T-helper 2 cell treated with Interferon-gamma antibody and Interleukin-4, amounts not matched to agents 5 μg/mL and 100 μg/mL, for 36 hours (primary cell): ENCODE results near the gene UBE2K.
A peak's percentile ranks its signal among the peaks of the same experiment; 100 is the strongest.
"Not testable (repeated sequence)": the region's sequence is repeated elsewhere in the genome, so short reads cannot be mapped to it uniquely, and the experiment has no call there.

Source experiments
- DNase-seq: peaks from one replicate; pipeline ENCODE4 v3.0.0; 2021; ENCODE audit warnings: low spot score
- H3K27ac Mint-ChIP-seq: one replicate; pipeline ENCODE4 v1.8.0; 2021; ENCODE audit warnings: mild to moderate bottlenecking, mixed read lengths
- H3K27me3 Mint-ChIP-seq: one replicate; pipeline ENCODE4 v1.8.0; 2021; ENCODE audit warnings: low read depth, mixed read lengths
- H3K36me3 Mint-ChIP-seq: one replicate; pipeline ENCODE4 v1.8.0; 2021; ENCODE audit warnings: low read depth, mixed read lengths
- H3K4me1 Mint-ChIP-seq: one replicate; pipeline ENCODE4 v1.8.0; 2021; ENCODE audit warnings: low read depth, mixed read lengths
- H3K4me3 Mint-ChIP-seq: one replicate; pipeline ENCODE4 v1.8.0; 2022; ENCODE audit warnings: mild to moderate bottlenecking, moderate library complexity, mixed read lengths
- H3K9me3 Mint-ChIP-seq: one replicate; pipeline ENCODE4 v1.8.0; 2021; ENCODE audit warnings: mixed read lengths

Gene UBE2K

GRCh38 chr4:39664828-39665731 is 32.9 kb upstream of the UBE2K start:
- Mint-ChIP-seq H3K9me3 (no peaks in the 10 kb centered on the region), H3K4me1 (no peaks in the 10 kb centered on the region), H3K4me3 (no peak overlapping the region), H3K36me3 (no peaks in the 10 kb centered on the region), H3K27me3 (no peaks in the 10 kb centered on the region), H3K27ac (no peak overlapping the region)
- DNase-seq, result no peak

DNA sequence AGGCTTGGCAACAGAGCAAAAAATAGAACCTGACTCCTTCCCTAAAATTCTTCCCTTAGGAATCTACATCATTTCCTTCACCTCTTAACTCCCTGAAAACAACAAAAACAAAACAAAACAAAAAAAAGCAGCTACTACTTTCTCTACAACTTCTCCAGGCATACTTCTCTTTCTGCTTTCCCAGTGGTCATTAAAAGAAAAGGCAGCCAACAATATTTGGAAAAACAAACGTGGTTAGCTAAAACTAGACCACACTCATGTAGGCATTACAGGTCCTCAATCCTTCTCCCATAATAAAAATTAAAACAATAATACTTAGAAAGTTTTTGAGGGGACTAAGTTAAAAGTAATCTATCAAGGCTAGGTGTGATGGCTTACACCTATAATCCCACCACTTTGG is 30.2 kb upstream of the UBE2K start:
- Mint-ChIP-seq H3K36me3 (no peaks in the 10 kb centered on the region), H3K4me3 (no peak overlapping the region), H3K27ac (no peak overlapping the region), H3K4me1 (no peaks in the 10 kb centered on the region), H3K9me3 (no peaks in the 10 kb centered on the region), H3K27me3 (peaks cover 9% of the 10 kb centered on the region)
- DNase-seq, result no peak

GRCh38 chr4:39668887-39669286 is 29.0 kb upstream of the UBE2K start:
- no peak overlapping the region for H3K4me3 Mint-ChIP-seq
- no peaks in the 10 kb centered on the region for H3K36me3 Mint-ChIP-seq
- H3K4me1 Mint-ChIP-seq, result no peaks in the 10 kb centered on the region
- H3K27ac Mint-ChIP-seq, result no peak overlapping the region
- no peak for DNase-seq
- no peaks in the 10 kb centered on the region for H3K9me3 Mint-ChIP-seq
- H3K27me3 Mint-ChIP-seq, result peaks cover 13% of the 10 kb centered on the region

GRCh38 chr4:39670296-39670695 is 27.6 kb upstream of the UBE2K start:
- not testable (repeated sequence) for H3K4me1 Mint-ChIP-seq, H3K36me3 Mint-ChIP-seq, H3K4me3 Mint-ChIP-seq, H3K9me3 Mint-ChIP-seq, H3K27ac Mint-ChIP-seq, DNase-seq
- H3K27me3 Mint-ChIP-seq, result peaks cover 13% of the 10 kb centered on the region

- H3K4me1 Mint-ChIP-seq, result not testable (repeated sequence)
Observed at GRCh38 chr4:39675681-39676080, 22.3 kb upstream of the UBE2K start.

DNA sequence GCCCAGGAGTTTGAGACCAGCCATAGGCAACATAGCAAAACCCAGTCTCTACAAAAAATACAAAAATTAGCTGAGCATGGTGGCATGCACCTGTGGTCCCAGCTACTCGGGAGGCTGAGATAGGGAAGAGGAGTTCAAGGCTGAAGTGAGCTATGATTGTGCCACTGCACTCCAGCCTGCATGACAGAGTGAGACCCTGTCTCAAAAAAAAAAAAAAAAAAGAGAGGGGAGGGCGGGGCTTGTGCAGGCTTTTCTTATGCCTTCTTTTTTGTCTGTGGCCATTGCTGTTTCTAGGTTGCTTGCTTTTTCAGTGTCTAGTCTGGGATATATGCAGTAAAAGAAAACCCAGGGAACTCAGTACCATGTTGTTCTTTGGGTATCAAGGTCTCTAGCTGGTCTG is 16.9 kb upstream of the UBE2K start:
- H3K27me3 Mint-ChIP-seq, result peaks cover 13% of the 10 kb centered on the region
- H3K27ac Mint-ChIP-seq, H3K9me3 Mint-ChIP-seq, H3K36me3 Mint-ChIP-seq, DNase-seq, H3K4me3 Mint-ChIP-seq, H3K4me1 Mint-ChIP-seq: not testable (repeated sequence)

More at GRCh38 chr4:39675681-39676080, 22.3 kb upstream of the UBE2K start:
- not testable (repeated sequence) for H3K9me3 Mint-ChIP-seq, H3K4me3 Mint-ChIP-seq, H3K27ac Mint-ChIP-seq, DNase-seq, H3K36me3 Mint-ChIP-seq
- peaks cover 23% of the 10 kb centered on the region for H3K27me3 Mint-ChIP-seq

GRCh38 chr4:39682138-39682537 is 15.8 kb upstream of the UBE2K start:
- Mint-ChIP-seq H3K36me3 (no peaks in the 10 kb centered on the region), H3K4me1 (peaks cover 4% of the 10 kb centered on the region), H3K9me3 (no peaks in the 10 kb centered on the region), H3K27ac (no peak overlapping the region), H3K4me3 (no peak overlapping the region), H3K27me3 (peaks cover 13% of the 10 kb centered on the region)
- DNase-seq, result no peak

DNA sequence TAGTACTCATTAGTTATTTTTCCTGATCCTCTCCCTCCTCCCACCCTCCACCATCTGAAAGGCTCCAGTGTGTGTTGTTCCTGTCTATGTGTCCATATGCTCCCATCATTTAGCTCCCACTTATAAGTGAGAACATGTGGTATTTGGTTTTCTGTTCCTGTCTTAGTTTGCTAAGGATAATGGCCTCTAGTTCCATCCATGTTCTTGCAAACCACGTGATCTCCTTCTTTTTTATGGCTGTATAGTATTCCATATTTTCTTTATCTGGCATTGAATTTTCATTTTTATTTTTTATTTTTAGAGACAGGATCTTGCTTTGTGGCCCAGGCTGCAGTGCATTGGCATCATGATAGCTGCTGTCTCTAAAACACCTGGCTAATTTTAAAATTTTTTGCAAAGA is 11.9 kb upstream of the UBE2K start:
- no peak overlapping the region for H3K27ac Mint-ChIP-seq
- H3K4me3 Mint-ChIP-seq, result no peak overlapping the region
- no peaks in the 10 kb centered on the region for H3K36me3 Mint-ChIP-seq
- peaks cover 8% of the 10 kb centered on the region for H3K4me1 Mint-ChIP-seq
- H3K9me3 Mint-ChIP-seq, result no peaks in the 10 kb centered on the region
- no peak for DNase-seq
- no peaks in the 10 kb centered on the region for H3K27me3 Mint-ChIP-seq

DNA sequence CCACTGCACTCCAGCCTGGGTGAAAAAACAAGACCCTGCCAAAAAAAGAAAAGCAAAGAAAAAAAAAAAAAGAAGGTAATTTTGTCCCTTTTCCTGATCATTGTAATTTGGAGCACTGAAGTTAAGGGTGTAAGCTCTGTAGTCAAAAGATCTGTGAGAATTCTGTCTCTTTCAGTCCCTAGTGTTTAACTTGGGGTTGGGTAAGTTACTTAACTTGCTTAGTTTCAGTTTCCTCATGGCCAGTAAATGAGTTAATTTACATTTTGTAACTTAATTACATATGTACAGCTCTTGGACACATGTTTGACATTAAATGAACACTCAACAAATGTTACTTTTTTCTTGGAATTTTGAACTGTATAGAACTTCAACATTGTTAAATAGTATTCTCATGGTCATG is 10.9 kb upstream of the UBE2K start:
- no peaks in the 10 kb centered on the region for H3K36me3 Mint-ChIP-seq
- no peak overlapping the region for H3K4me3 Mint-ChIP-seq
- H3K27ac Mint-ChIP-seq, result no peak overlapping the region
- H3K9me3 Mint-ChIP-seq, result no peaks in the 10 kb centered on the region
- DNase-seq, result no peak
- H3K4me1 Mint-ChIP-seq, result peaks cover 8% of the 10 kb centered on the region
- H3K27me3 Mint-ChIP-seq, result no peaks in the 10 kb centered on the region

GRCh38 chr4:39689970-39690369 is 8.0 kb upstream of the UBE2K start:
- no peak overlapping the region for H3K4me3 Mint-ChIP-seq
- no peak for DNase-seq
- H3K4me1 Mint-ChIP-seq, result peaks cover 8% of the 10 kb centered on the region
- no peaks in the 10 kb centered on the region for H3K36me3 Mint-ChIP-seq
- no peak overlapping the region for H3K27ac Mint-ChIP-seq
- H3K9me3 Mint-ChIP-seq, result no peaks in the 10 kb centered on the region
- no peaks in the 10 kb centered on the region for H3K27me3 Mint-ChIP-seq

GRCh38 chr4:39698424-39699009 is 581 bp downstream of the UBE2K start:
- H3K27me3 Mint-ChIP-seq, result no peaks in the 10 kb centered on the region
- peaks cover 29% of the 10 kb centered on the region for H3K4me1 Mint-ChIP-seq
- no peak for DNase-seq
- no peaks in the 10 kb centered on the region for H3K9me3 Mint-ChIP-seq
- H3K36me3 Mint-ChIP-seq, result peaks cover 18% of the 10 kb centered on the region
- H3K4me3 Mint-ChIP-seq, result peak overlapping the region; percentile 98
- peak overlapping the region; percentile 98 for H3K27ac Mint-ChIP-seq

DNA sequence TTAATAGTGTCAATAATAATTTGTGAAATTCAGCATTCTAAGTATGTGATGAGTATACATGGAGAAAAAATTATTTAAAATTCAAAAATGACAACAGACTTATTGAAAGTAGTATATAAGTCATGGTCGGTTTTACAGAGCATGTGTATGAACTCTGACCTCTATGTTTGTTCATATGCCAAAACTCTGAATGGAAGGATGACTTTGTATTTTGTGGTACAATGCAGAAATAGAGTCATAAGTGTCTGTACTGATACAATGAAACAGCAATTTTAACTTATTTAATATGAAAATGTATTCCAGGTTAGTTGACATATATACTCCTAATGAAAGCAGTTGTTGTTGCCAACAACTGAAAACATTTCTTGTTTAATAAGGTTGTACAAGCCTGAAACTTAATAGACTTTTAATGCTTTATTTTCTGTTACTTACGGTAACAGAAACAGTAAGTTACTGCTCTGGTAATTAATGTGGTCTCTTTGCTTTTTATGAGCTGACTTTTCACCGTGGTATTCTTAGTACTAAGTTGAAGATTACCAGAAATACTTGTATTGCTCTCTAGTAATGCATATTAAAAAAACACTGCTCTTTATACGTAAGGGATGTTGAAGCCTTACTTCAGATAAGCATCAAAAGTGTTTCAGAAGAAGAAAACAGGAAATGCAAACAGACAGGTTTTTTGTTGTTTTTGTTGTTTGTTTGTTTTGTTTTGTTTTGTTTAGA is 1.9 kb downstream of the UBE2K start:
- peak overlapping the region; percentile 98 for H3K4me3 Mint-ChIP-seq
- peak overlapping the region; percentile 98 for H3K27ac Mint-ChIP-seq
- DNase-seq, result no peak

GRCh38 chr4:39700554-39700953 is 2.6 kb downstream of the UBE2K start:
- no peak for DNase-seq
- Mint-ChIP-seq H3K27ac (peak overlapping the region; percentile 32), H3K4me1 (peaks cover 30% of the 10 kb centered on the region), H3K4me3 (peak overlapping the region; percentile 98), H3K36me3 (peaks cover 22% of the 10 kb centered on the region), H3K9me3 (no peaks in the 10 kb centered on the region), H3K27me3 (no peaks in the 10 kb centered on the region)

More for the DNA sequence above, 1.9 kb downstream of the UBE2K start:
- Mint-ChIP-seq H3K9me3 (no peaks in the 10 kb centered on the region), H3K36me3 (peaks cover 18% of the 10 kb centered on the region), H3K27me3 (no peaks in the 10 kb centered on the region), H3K4me1 (peaks cover 29% of the 10 kb centered on the region)

DNA sequence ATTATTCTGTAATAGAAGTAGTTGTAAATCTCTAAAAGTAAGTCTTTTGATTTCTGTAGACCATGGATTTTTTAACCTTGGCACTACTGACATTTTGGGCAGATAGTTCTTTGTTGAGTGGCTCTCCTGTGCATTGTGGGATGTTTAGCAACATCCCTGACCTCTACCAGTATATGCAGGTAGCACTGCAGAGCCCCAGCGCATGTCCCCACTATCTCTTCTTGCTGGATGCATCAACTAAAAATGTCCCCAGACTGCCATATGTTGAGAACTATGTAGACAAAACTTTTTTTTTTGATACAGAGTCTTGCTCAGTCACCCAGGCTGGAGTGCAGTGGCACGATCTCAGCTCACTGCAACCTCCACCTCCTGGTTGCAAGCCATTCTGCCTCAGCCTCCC is 4.8 kb downstream of the UBE2K start:
- Mint-ChIP-seq H3K27ac (no peak overlapping the region), H3K36me3 (peaks cover 26% of the 10 kb centered on the region), H3K9me3 (no peaks in the 10 kb centered on the region), H3K4me3 (no peak overlapping the region), H3K4me1 (peaks cover 22% of the 10 kb centered on the region), H3K27me3 (no peaks in the 10 kb centered on the region)
- DNase-seq, result no peak
